HepG2 (cell line): ENCODE measurements around the gene ESAM. TPM values are rescaled to one million over a fixed set of nuclear protein-coding genes. Genes with fewer than 3 reads are reported as not detected.

Experiments used
- ATAC-seq: fragments of 200-7000 bp; cut with Tn5 transposase; 3 replicates; pipeline ENCODE4 v1.9.1; 2020; ENCODE audit warnings: mild to moderate bottlenecking, moderate library complexity
- BruUV-seq: library from RNA; stranded (reverse); fragments of 400-500 nt; replicated peaks from 2 replicates; lab custom pipeline; 2021; lab: Mats Ljungman, UMichigan
- CTCF ChIA-PET: fragments of 300-600 bp; formaldehyde crosslinking; extraction: SDS; loops from one replicate; lab custom pipeline; 2021; ENCODE audit warnings: low total read pairs, inconsistent platforms, low intra/inter-chr PET ratio; lab: Yijun Ruan, JAX
- POLR2A ChIA-PET: fragments of 350-600 bp; sonication (Branson Sonifier 250); formaldehyde crosslinking; loops from one replicate; lab custom pipeline; 2020; ENCODE audit warnings: antibody characterized with exemption, inconsistent platforms; lab: Yijun Ruan, JAX
- DNase-seq: peaks from one replicate; pipeline ENCODE4 v3.0.0-alpha.2; 2015; ENCODE audit warnings: low spot score
- FAIRE-seq: peaks from 3 replicates; lab custom pipeline; 2011; peaks lifted over from hg19 to GRCh38; lab: Jason Lieb, UNC
- H2AFZ ChIP-seq: one replicate; pipeline ENCODE4 v1.6.1; 2011; ENCODE audit warnings: low read length, inconsistent platforms
- H3K27ac ChIP-seq: fragments of 300-600 bp; 3 replicates; pipeline ENCODE4 v1.8.0; 2011; ENCODE audit warnings: mixed run types, mild to moderate bottlenecking, mixed read lengths, low read length, inconsistent platforms; ENCODE audit not compliant: insufficient read depth; ENCODE audit errors: extremely low read length
- H3K27me3 ChIP-seq, 2 experiments: fragments of 200-600 bp in 1 of 2; 2 replicates in 1 of 2; 3 replicates in 1 of 2; pipeline versions ENCODE4 v1.6.0 to v1.8.0; 2011; ENCODE audit warnings: low read length in 2 of 2, mild to moderate bottlenecking in 2 of 2, moderate library complexity in 2 of 2, inconsistent platforms in 1 of 2; ENCODE audit not compliant: insufficient read depth in 2 of 2, control insufficient read depth in 1 of 2
- H3K36me3 ChIP-seq, 2 experiments: fragments of 200-600 bp in 1 of 2; replicated peaks in 1 of 2; 2 replicates in 1 of 2; 3 replicates in 1 of 2; pipeline versions ENCODE4 v1.5.1 to v1.8.0; 2011; ENCODE audit warnings: low read length in 2 of 2, inconsistent platforms in 1 of 2; ENCODE audit not compliant: insufficient read depth in 2 of 2, control insufficient read depth in 1 of 2
- H3K4me1 ChIP-seq: 2 replicates; pipeline ENCODE4 v1.5.1; 2012; ENCODE audit warnings: low read length, inconsistent platforms; ENCODE audit not compliant: insufficient read depth
- H3K4me2 ChIP-seq: 2 replicates; pipeline ENCODE4 v1.6.0; 2011; ENCODE audit warnings: low read depth, low read length, inconsistent platforms
- H3K4me3 ChIP-seq, 3 experiments: fragments of 200-600 bp in 1 of 3; sonication (generic), shearing (Covaris generic) in 1 of 3; replicated peaks in 1 of 3; 2 replicates each; pipeline ENCODE4 v1.5.1; 2011 to 2016; ENCODE audit warnings: low read length in 3 of 3, inconsistent platforms in 2 of 3, low read depth in 2 of 3, mild to moderate bottlenecking in 2 of 3, control low read depth in 1 of 3, mixed read lengths in 1 of 3; ENCODE audit not compliant: insufficient read depth in 1 of 3
- H3K79me2 ChIP-seq: one replicate; pipeline ENCODE4 v1.6.1; 2011; ENCODE audit warnings: low read length, inconsistent platforms; ENCODE audit not compliant: insufficient read depth
- H3K9ac ChIP-seq: 2 replicates; pipeline ENCODE4 v1.6.0; 2011; ENCODE audit warnings: mild to moderate bottlenecking, low read depth, low read length, inconsistent platforms; ENCODE audit not compliant: insufficient read depth
- H3K9me3 ChIP-seq: 2 replicates; pipeline ENCODE4 v1.5.1; 2012; ENCODE audit warnings: mild to moderate bottlenecking, low read length
- H4K20me1 ChIP-seq: 2 replicates; pipeline ENCODE4 v1.6.0; 2011; ENCODE audit warnings: inconsistent platforms, mild to moderate bottlenecking, low read length, moderate library complexity; ENCODE audit not compliant: insufficient read depth
- AKNA ChIP-seq: sonication (generic); formaldehyde crosslinking; IDR thresholded peaks from 2 replicates; pipeline ENCODE4 v1.4.0; 2020; ENCODE audit warnings: missing genetic modification reagents, borderline replicate concordance
- ELF4 ChIP-seq: sonication (generic); formaldehyde crosslinking; IDR thresholded peaks from 2 replicates; pipeline ENCODE4 v1.5.0; 2020; ENCODE audit warnings: missing genetic modification reagents, mild to moderate bottlenecking, moderate library complexity, borderline replicate concordance
- GTF3A ChIP-seq: sonication (generic); formaldehyde crosslinking; conservative IDR thresholded peaks from 2 replicates; pipeline ENCODE4 v1.4.0; 2020; ENCODE audit warnings: mild to moderate bottlenecking, missing genetic modification reagents
- HOXA7 ChIP-seq: sonication (generic); formaldehyde crosslinking; IDR thresholded peaks from 2 replicates; pipeline ENCODE4 v1.8.1; 2022; ENCODE audit warnings: mild to moderate bottlenecking, missing genetic modification reagents, moderate library complexity
- KAT8 ChIP-seq: IDR thresholded peaks from 2 replicates; pipeline ENCODE4 v1.6.1; 2016; ENCODE audit warnings: missing genetic modification reagents, missing compliant biosample characterization
- NFKB2 ChIP-seq: sonication (generic); formaldehyde crosslinking; IDR thresholded peaks from 2 replicates; pipeline ENCODE4 v1.4.0; 2020; ENCODE audit warnings: missing genetic modification reagents, borderline replicate concordance
- NR2C2 ChIP-seq: sonication (generic); formaldehyde crosslinking; IDR thresholded peaks from 2 replicates; pipeline ENCODE4 v1.4.0; 2020; ENCODE audit warnings: missing genetic modification reagents, mild to moderate bottlenecking, moderate library complexity, borderline replicate concordance
- REPIN1 ChIP-seq: sonication (generic); formaldehyde crosslinking; IDR thresholded peaks from 2 replicates; pipeline ENCODE4 v1.8.0; 2022; ENCODE audit warnings: missing genetic modification reagents, low read depth, mild to moderate bottlenecking, borderline replicate concordance
- SRSF9 ChIP-seq: fragments of 200-400 bp; formaldehyde crosslinking; IDR thresholded peaks from 2 replicates; pipeline ENCODE4 v1.6.1; 2018; ENCODE audit warnings: borderline replicate concordance, mild to moderate bottlenecking, low read depth, low read length; ENCODE audit not compliant: insufficient read depth, poor library complexity, severe bottlenecking
- TARDBP ChIP-seq: sonication (generic); formaldehyde crosslinking; IDR thresholded peaks from 2 replicates; pipeline ENCODE4 v1.8.0; 2022; ENCODE audit warnings: mild to moderate bottlenecking, missing genetic modification reagents
- ZHX2 ChIP-seq, 2 experiments: sonication (generic) in 1 of 2; formaldehyde crosslinking in 1 of 2; IDR thresholded peaks; 2 replicates each; pipeline versions ENCODE4 v1.6.1 to v1.9.0; 2014 to 2022; ENCODE audit warnings: antibody characterized with exemption in 1 of 2, borderline replicate concordance in 1 of 2, inconsistent platforms in 1 of 2, low read depth in 1 of 2, missing genetic modification reagents in 1 of 2
- ZNF138 ChIP-seq: sonication (generic); formaldehyde crosslinking; IDR thresholded peaks from 2 replicates; pipeline ENCODE4 v1.5.0; 2020; ENCODE audit warnings: mild to moderate bottlenecking, low read depth, missing genetic modification reagents
- ZNF451 ChIP-seq: sonication (generic); formaldehyde crosslinking; IDR thresholded peaks from 2 replicates; pipeline ENCODE4 v1.5.0; 2020; ENCODE audit warnings: mild to moderate bottlenecking, missing genetic modification reagents
- ZNF501 ChIP-seq: sonication (generic); formaldehyde crosslinking; IDR thresholded peaks from 2 replicates; pipeline ENCODE4 v1.5.1; 2020; ENCODE audit warnings: mild to moderate bottlenecking, moderate library complexity, missing genetic modification reagents
- WGBS: methylation state at CpG from one replicate; pipeline ENCODE4 v1.1.6; 2017; ENCODE audit warnings: low lambda C conversion rate; 5-methylcytosine and 5-hydroxymethylcytosine counted together
- in situ Hi-C: cut with HindIII; loops from 2 replicates; pipeline ENCODE4 v1.10.0; 2017; ENCODE audit warnings: low pct_unique_long_range_greater_than_20kb; ENCODE audit not compliant: extremely low pct_ligation_motif_present
- intact Hi-C: fragments of 100-400 bp; cut with micrococcal nuclease; formaldehyde crosslinking; loops from one replicate; pipeline ENCODE4 v1.10.0; 2022; ENCODE audit not compliant: unreplicated experiment
- polyA plus RNA-seq, 8 experiments: library from polyadenylated mRNA; depleted of rRNA in 3 of 8; stranded (reverse) in 7 of 8; unstranded in 1 of 8; fragments of >200 nt; fragmentation: Illumina TruSeq in 4 of 8; extraction: Trizol in 4 of 8; gene quantifications; 2 replicates each; pipeline versions ENCODE4 v1.2.1 to v1.2.3, GENCODE V29; 2011 to 2016; ENCODE audit warnings: low read depth in 4 of 8, missing spikeins in 1 of 8, mixed read lengths in 1 of 8; ENCODE audit not compliant: insufficient read depth in 1 of 8
- total RNA-seq, 5 experiments: library from RNA; depleted of rRNA; stranded (reverse); fragments of >200 nt; fragmentation: Illumina TruSeq; extraction: Trizol; gene quantifications; 2 replicates each; pipeline ENCODE4 v1.2.3, GENCODE V29; 2016; ENCODE audit warnings: low read depth in 1 of 5

The ESAM gene
- total and polyA plus RNA-seq, 2 of the 13 experiments (the other 11 are each of a cell fraction or from before 2014, with no cell fraction given), result 1.2 to 6.8 TPM

- CTCF ChIA-PET, result no interaction called here
- ATAC-seq (no peak), DNase-seq (no peak)
- TF ChIP-seq ELF4 (CRISPR knock-in tag) (no peak), HOXA7 (CRISPR knock-in tag) (no peak), ZHX2 (IDR thresholded peaks at IDR 0.05; ENCODE audit: low read depth) (no peak), ZHX2 (CRISPR knock-in tag; IDR thresholded peaks at IDR 0.05; ENCODE audit: borderline replicate concordance) (no peak), ZNF451 (CRISPR knock-in tag) (no peak), ZNF501 (no peak), ZNF138 (CRISPR knock-in tag) (no peak), GTF3A (no peak), NFKB2 (CRISPR knock-in tag) (no peak), REPIN1 (CRISPR knock-in tag) (no peak), SRSF9 (no peak), AKNA (CRISPR knock-in tag) (no peak), KAT8 (CRISPR knock-in tag) (no peak), NR2C2 (no peak), TARDBP (CRISPR knock-in tag) (no peak)
Observed at GRCh38 chr11:124719534-124719933, 42.6 kb downstream of the ESAM start.

More at GRCh38 chr11:124719534-124719933, 42.6 kb downstream of the ESAM start:
- Histone ChIP-seq H3K4me1 (peaks cover 19% of the 10 kb centered on the region), H3K4me2 (no peak overlapping the region), H2AFZ (no peak overlapping the region), H4K20me1 (no peaks in the 10 kb centered on the region), H3K79me2 (no peaks in the 10 kb centered on the region), H3K27ac (no peak overlapping the region), H3K9ac (no peak overlapping the region), H3K9me3 (no peaks in the 10 kb centered on the region), H3K36me3 (no peaks in the 10 kb centered on the region), H3K27me3 (peaks cover 3 to 64% of the 10 kb centered on the region in 2 experiments; a peak in 4 of 5 replicates), H3K4me3 (no peak overlapping the region)
- in situ Hi-C loops (no loop called here), intact Hi-C loops (no loop called here)
- no peak for FAIRE-seq
- 0% methylated on average over 2 of the region's 2 CpGs for whole genome bisulfite sequencing
- POLR2A ChIA-PET, result no interaction called here
- no TSS peak for BruUV-seq
